ENCODE data around the gene CMIP.
"Not testable (repeated sequence)": the region's sequence is repeated elsewhere in the genome, so short reads cannot be mapped to it uniquely, and the experiment has no call there.

CMIP gene

DNA sequence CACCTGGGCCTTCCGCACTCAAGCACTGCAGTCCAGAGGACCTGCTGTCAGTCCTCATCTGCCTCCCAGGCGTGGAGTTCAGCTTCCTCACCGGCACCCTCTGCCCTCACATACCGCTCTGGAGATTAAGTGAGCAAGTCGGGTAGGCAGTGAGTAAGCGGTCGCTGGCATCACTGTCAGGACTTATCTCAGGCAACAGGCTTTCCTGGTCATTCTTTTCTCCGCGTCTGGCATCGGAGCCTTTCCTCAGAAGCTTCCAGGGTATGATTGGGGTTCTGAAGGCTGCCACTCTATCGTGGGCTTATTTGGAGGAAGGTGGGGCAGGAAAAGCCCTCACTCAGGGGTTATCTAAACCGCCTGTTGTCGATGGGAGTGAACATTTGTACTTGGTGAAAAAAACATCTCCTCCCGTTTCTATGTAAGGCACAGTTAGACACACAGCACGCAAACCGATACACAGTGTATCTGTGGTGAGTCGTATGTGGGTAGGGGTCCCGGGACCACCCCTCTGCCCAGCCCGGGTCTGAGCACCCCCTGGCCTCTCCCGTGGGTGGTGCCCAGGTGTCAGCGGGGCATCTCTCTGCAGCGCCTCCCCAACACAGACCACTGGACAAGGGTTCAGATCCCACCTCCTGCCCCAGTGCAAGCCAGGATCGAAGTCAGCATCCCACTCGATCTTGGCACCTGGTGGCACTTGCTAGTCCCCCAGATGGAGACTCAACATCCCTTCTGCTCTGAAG is 242.0 kb downstream of the CMIP start:
- peaks cover 52% of the 10 kb centered on the region for H3K36me3 ChIP-seq (ENCODE audit: insufficient read depth, low read length)
- no peak overlapping the region for H3K9ac ChIP-seq (ENCODE audit: low read depth, low read length)
- H3K27ac ChIP-seq (ENCODE audit: low read length): no peak overlapping the region; the same call in 1 of the 2 replicates
- H3K79me2 ChIP-seq (ENCODE audit: insufficient read depth, low read length): peaks cover 2% of the 10 kb centered on the region; the same call in 1 of the 2 replicates
- H3K4me1 ChIP-seq (ENCODE audit: insufficient read depth, low read length): no peaks in the 10 kb centered on the region
- no peaks in the 10 kb centered on the region for H3K27me3 ChIP-seq (ENCODE audit: insufficient read depth, low read length, poor library complexity)
- H2AFZ ChIP-seq (ENCODE audit: low read depth, low read length): no peak overlapping the region
- ATAC-seq (ENCODE audit: insufficient read depth, low read depth): no peak
- H4K20me1 ChIP-seq (ENCODE audit: insufficient read depth, low read length): peaks cover 34% of the 10 kb centered on the region
- no peak for DNase-seq
- TF ChIP-seq, protein P1, sequence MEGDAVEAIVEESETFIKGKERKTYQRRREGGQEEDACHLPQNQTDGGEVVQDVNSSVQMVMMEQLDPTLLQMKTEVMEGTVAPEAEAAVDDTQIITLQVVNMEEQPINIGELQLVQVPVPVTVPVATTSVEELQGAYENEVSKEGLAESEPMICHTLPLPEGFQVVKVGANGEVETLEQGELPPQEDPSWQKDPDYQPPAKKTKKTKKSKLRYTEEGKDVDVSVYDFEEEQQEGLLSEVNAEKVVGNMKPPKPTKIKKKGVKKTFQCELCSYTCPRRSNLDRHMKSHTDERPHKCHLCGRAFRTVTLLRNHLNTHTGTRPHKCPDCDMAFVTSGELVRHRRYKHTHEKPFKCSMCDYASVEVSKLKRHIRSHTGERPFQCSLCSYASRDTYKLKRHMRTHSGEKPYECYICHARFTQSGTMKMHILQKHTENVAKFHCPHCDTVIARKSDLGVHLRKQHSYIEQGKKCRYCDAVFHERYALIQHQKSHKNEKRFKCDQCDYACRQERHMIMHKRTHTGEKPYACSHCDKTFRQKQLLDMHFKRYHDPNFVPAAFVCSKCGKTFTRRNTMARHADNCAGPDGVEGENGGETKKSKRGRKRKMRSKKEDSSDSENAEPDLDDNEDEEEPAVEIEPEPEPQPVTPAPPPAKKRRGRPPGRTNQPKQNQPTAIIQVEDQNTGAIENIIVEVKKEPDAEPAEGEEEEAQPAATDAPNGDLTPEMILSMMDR (IDR thresholded peaks at IDR 0.05; ENCODE audit: borderline replicate concordance, extremely low read depth, low read length, poor library complexity, severe bottlenecking): no peak
- no peak for TF ChIP-seq EZH2 (IDR thresholded peaks at IDR 0.05; ENCODE audit: borderline replicate concordance, low read depth, low read length, severe bottlenecking)
- H3K4me3 ChIP-seq (ENCODE audit: low read depth in 1 of 2, low read length in 2 of 2): no peak overlapping the region
- no peaks in the 10 kb centered on the region for H3K9me3 ChIP-seq (ENCODE audit: insufficient read depth, low read length, severe bottlenecking)
- H3K4me2 ChIP-seq (ENCODE audit: insufficient read depth, low read length): no peak overlapping the region

DNA sequence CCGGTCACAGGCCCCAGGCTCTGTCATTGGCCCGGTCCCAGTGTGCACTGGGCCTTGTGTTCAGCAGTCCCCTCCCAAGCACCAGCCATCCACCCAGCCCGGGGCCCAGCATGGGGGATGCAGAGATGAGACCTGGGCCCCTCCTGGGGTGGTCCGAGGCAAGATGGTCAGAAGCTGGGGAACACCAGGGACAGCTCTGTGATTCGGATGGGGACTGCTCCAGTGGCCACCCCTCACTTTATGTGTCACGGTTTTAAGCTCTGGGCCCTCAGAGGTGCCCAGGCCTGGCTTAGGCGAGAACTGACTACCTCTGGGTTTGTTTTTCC is 242.5 kb downstream of the CMIP start:
- H3K4me3 ChIP-seq (ENCODE audit: low read depth in 1 of 2, low read length in 2 of 2): no peak overlapping the region
- DNase-seq: no peak
- H3K36me3 ChIP-seq (ENCODE audit: insufficient read depth, low read length): peaks cover 55% of the 10 kb centered on the region
- no peaks in the 10 kb centered on the region for H3K4me1 ChIP-seq (ENCODE audit: insufficient read depth, low read length)
- H3K9me3 ChIP-seq (ENCODE audit: insufficient read depth, low read length, severe bottlenecking): no peaks in the 10 kb centered on the region
- H4K20me1 ChIP-seq (ENCODE audit: insufficient read depth, low read length): peaks cover 33% of the 10 kb centered on the region
- TF ChIP-seq, protein P1 (IDR thresholded peaks at IDR 0.05; ENCODE audit: borderline replicate concordance, extremely low read depth, low read length, poor library complexity, severe bottlenecking): no peak
- TF ChIP-seq EZH2 (IDR thresholded peaks at IDR 0.05; ENCODE audit: borderline replicate concordance, low read depth, low read length, severe bottlenecking): no peak
- no peak overlapping the region for H3K27ac ChIP-seq (ENCODE audit: low read length)
- no peaks in the 10 kb centered on the region for H3K27me3 ChIP-seq (ENCODE audit: insufficient read depth, low read length, poor library complexity)
- H3K79me2 ChIP-seq (ENCODE audit: insufficient read depth, low read length): peaks cover 2% of the 10 kb centered on the region; the same call in 1 of the 2 replicates
- no peak overlapping the region for H2AFZ ChIP-seq (ENCODE audit: low read depth, low read length)
- no peak overlapping the region for H3K9ac ChIP-seq (ENCODE audit: low read depth, low read length)
- no peak for ATAC-seq (ENCODE audit: insufficient read depth, low read depth)
- H3K4me2 ChIP-seq (ENCODE audit: insufficient read depth, low read length): no peak overlapping the region

DNA sequence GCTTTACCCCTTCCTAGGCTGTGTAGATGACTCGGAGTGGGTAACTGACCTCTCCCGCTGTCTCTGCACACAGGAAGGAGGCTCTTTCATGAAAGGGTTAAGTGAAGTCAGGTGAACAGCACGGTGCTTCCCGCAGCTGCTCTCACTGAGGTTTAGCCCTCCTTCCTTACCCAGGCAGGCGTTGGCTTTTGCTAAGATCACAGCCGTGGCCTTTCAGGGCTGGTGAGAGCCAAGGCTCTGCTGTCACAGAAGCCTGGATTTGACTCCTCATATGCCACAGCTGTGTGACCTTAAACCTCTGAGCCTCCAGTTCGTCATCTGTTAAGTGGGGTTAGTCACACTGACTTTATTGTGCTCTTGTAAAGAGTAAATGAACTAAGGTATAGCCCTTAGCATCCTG is 243.6 kb downstream of the CMIP start:
- H3K4me2 ChIP-seq (ENCODE audit: insufficient read depth, low read length): no peak overlapping the region
- H3K27ac ChIP-seq (ENCODE audit: low read length): no peak overlapping the region; the same call in 1 of the 2 replicates

DNA sequence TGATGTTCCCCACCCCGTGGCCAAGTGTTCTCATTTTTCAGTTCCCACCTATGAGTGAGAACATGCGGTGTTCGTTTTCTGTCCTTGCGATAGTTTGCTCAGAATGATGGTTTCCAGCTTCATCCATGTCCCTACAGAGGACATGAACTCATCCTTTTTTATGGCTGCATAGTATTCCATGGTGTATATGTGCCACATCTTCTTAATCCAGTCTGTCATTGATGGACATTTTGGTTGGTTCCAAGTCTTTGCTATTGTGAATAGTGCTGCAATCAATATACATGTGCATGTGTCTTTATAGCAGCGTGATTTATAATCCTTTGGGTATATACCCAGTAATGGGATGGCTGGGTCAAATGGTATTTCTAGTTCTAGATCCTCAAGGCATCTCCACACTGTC is 244.2 kb downstream of the CMIP start:
- not testable (repeated sequence) for H2AFZ ChIP-seq (ENCODE audit: low read depth, low read length); H3K4me1 ChIP-seq (ENCODE audit: insufficient read depth, low read length); H3K79me2 ChIP-seq (ENCODE audit: insufficient read depth, low read length); H3K4me2 ChIP-seq (ENCODE audit: insufficient read depth, low read length); DNase-seq; H3K27me3 ChIP-seq (ENCODE audit: insufficient read depth, low read length, poor library complexity); H3K9me3 ChIP-seq (ENCODE audit: insufficient read depth, low read length, severe bottlenecking); H3K4me3 ChIP-seq (ENCODE audit: low read depth in 1 of 2, low read length in 2 of 2); H3K27ac ChIP-seq (ENCODE audit: low read length); ATAC-seq (ENCODE audit: insufficient read depth, low read depth); H3K9ac ChIP-seq (ENCODE audit: low read depth, low read length)
- peaks cover 73% of the 10 kb centered on the region for H3K36me3 ChIP-seq (ENCODE audit: insufficient read depth, low read length)
- peaks cover 32% of the 10 kb centered on the region for H4K20me1 ChIP-seq (ENCODE audit: insufficient read depth, low read length)

More for the DNA sequence above, 243.6 kb downstream of the CMIP start:
- no peaks in the 10 kb centered on the region for H3K27me3 ChIP-seq (ENCODE audit: insufficient read depth, low read length, poor library complexity)
- H3K4me1 ChIP-seq (ENCODE audit: insufficient read depth, low read length): no peaks in the 10 kb centered on the region
- peak; percentile 23 for DNase-seq
- peaks cover 2% of the 10 kb centered on the region; the same call in 1 of the 2 replicates for H3K79me2 ChIP-seq (ENCODE audit: insufficient read depth, low read length)
- peaks cover 66% of the 10 kb centered on the region for H3K36me3 ChIP-seq (ENCODE audit: insufficient read depth, low read length)
- H3K4me3 ChIP-seq (ENCODE audit: low read depth in 1 of 2, low read length in 2 of 2): no peak overlapping the region
- no peak overlapping the region for H3K9ac ChIP-seq (ENCODE audit: low read depth, low read length)
- peaks cover 30% of the 10 kb centered on the region for H4K20me1 ChIP-seq (ENCODE audit: insufficient read depth, low read length)
- ATAC-seq (ENCODE audit: insufficient read depth, low read depth): peak; percentile 62; the same call in 2 of the 3 replicates
- no peak for TF ChIP-seq EZH2 (IDR thresholded peaks at IDR 0.05; ENCODE audit: borderline replicate concordance, low read depth, low read length, severe bottlenecking)
- TF ChIP-seq, protein P1 (IDR thresholded peaks at IDR 0.05; ENCODE audit: borderline replicate concordance, extremely low read depth, low read length, poor library complexity, severe bottlenecking): no peak
- no peak overlapping the region for H2AFZ ChIP-seq (ENCODE audit: low read depth, low read length)
- H3K9me3 ChIP-seq (ENCODE audit: insufficient read depth, low read length, severe bottlenecking): no peaks in the 10 kb centered on the region
